Adrenal gland (tissue), 12 donors: ENCODE results near the gene TMBIM4. TPM values are rescaled to one million over a fixed set of nuclear protein-coding genes. Genes with fewer than 3 reads are reported as not detected.
A peak's percentile ranks its signal among the peaks of the same experiment; 100 is the strongest.
"Not testable (repeated sequence)": the region's sequence is repeated elsewhere in the genome, so short reads cannot be mapped to it uniquely, and the experiment has no call there.

ENCODE experiments used
- DNase-seq, 7 donors: peaks; one replicate each; pipeline ENCODE4 v3.0.0-alpha.2; 2019 to 2020
- H3K27ac ChIP-seq, 5 donors: fragments of 200-600 bp; sonication (generic) in 4 of 5; 1 replicate in 3 of 5; 2 replicates in 2 of 5; pipeline versions ENCODE4 v1.5.1 to v1.8.0; 2016 to 2020; ENCODE audit warnings: mild to moderate bottlenecking in 1 of 5
- H3K27me3 ChIP-seq: fragments of 200-600 bp; 2 replicates; pipeline ENCODE4 v1.8.0; 2021
- H3K36me3 ChIP-seq, 2 donors: fragments of 200-600 bp; replicated peaks in 1 of 2; 1 replicate in 1 of 2; 2 replicates in 1 of 2; pipeline versions ENCODE4 v1.5.1 to v1.8.0; 2018 to 2022
- H3K4me1 ChIP-seq, 2 donors: fragments of 200-600 bp; replicated peaks in 1 of 2; 1 replicate in 1 of 2; 2 replicates in 1 of 2; pipeline versions ENCODE4 v1.5.1 to v1.8.0; 2018 to 2021
- H3K4me3 ChIP-seq, 4 donors: fragments of 200-600 bp; sonication (generic) in 3 of 4; one replicate each; pipeline ENCODE4 v1.5.1; 2016 to 2018
- H3K9me3 ChIP-seq, 3 donors: fragments of 200-600 bp; sonication (generic) in 1 of 3; replicated peaks in 1 of 3; 1 replicate in 2 of 3; 2 replicates in 1 of 3; pipeline versions ENCODE4 v1.5.1 to v1.8.0; 2016 to 2021
- CTCF ChIP-seq, 6 experiments: fragments of 450-650 bp in 4 of 6; fragments of 200-600 bp in 2 of 6; sonication (generic) in 1 of 6; IDR thresholded peaks; 1 replicate in 5 of 6; 2 replicates in 1 of 6; pipeline versions ENCODE4 v1.5.1 to v1.8.0; 2016 to 2021; ENCODE audit warnings: antibody characterized with exemption in 6 of 6, mild to moderate bottlenecking in 2 of 6, moderate library complexity in 1 of 6
- POLR2A ChIP-seq, 2 donors: fragments of 450-650 bp; IDR thresholded peaks; one replicate each; pipeline ENCODE4 v1.6.1; 2017; ENCODE audit warnings: antibody characterized with exemption in 2 of 2, mild to moderate bottlenecking in 2 of 2, moderate library complexity in 1 of 2
- WGBS, 4 donors: extraction: QIAGEN DNeasy Blood & Tissue Kit in 2 of 4; methylation state at CpG; one replicate each; pipeline versions ENCODE4 v1.1.5 to v1.1.7; 2013 to 2017; 5-methylcytosine and 5-hydroxymethylcytosine counted together
- intact Hi-C, 2 donors: fragments of 100-400 bp; cut with DNase I; formaldehyde crosslinking; loops; one replicate each; pipeline versions ENCODE4 v1.14.1 to v1.15.0; 2022 to 2023
- polyA plus RNA-seq, 3 donors: library from polyadenylated mRNA; stranded (reverse); fragments of 200-250 nt in 2 of 3; fragments of 350-450 nt in 1 of 3; fragmentation: Illumina TruSeq in 1 of 3; extraction: RNeasy Lipid Tissue Mini Kit (QIAGEN cat#74804) in 1 of 3; gene quantifications; one replicate each; pipeline ENCODE4 v1.2.3, GENCODE V29; 2013 to 2014
- total RNA-seq, 9 donors: library from RNA; depleted of rRNA in 4 of 9; stranded (reverse); fragments of >200 nt in 4 of 9; fragments of 120-200 nt in 1 of 9; fragmentation: NEBNext Ultra II Directional in 1 of 9; extraction: Animal tissue kit (Norgen Biotek cat#: 25700) in 1 of 9; gene quantifications; one replicate each; pipeline versions ENCODE4 v1.1.0 to v1.2.4, GENCODE V29; 2013 to 2023
- donor health status: healthy with polysubstance abuse.
- donor health status: Bipolar disorder and iron deficiency.
- donor health status: DM: yes; HTN: yes; CAD: no.
- donor health status: DM: no; HTN: no; CAD: no.
- donor health status: DM: no; HTN: no; CAD: no.
- donor health status: DM: yes; HTN: yes; CAD: no.

The TMBIM4 gene
- total and polyA plus RNA-seq, 12 donors, result 94.3 to 291 (median 214) TPM

- no peak for DNase-seq
- peak overlapping the region in 1 of 4 donors; percentile 68 for H3K4me3 ChIP-seq
- H3K27me3 ChIP-seq, result no peaks in the 10 kb centered on the region
- H3K27ac ChIP-seq, result peak overlapping the region in 4 of 5 donors; percentile 69 to 94 (median 84)
- WGBS, 4 donors, result 18 to 49% (median 32%) methylated on average over 7 to 18 of the region's 18 CpGs
- no peaks in the 10 kb centered on the region for H3K36me3 ChIP-seq
- H3K9me3 ChIP-seq, result no peaks in the 10 kb centered on the region
- intact Hi-C loops, result no loop called here
- no peak for TF ChIP-seq CTCF (IDR thresholded peaks at IDR 0.05)
- no peak for TF ChIP-seq POLR2A (IDR thresholded peaks at IDR 0.05)
- peaks cover 0 to 18% of the 10 kb centered on the region in 2 donors for H3K4me1 ChIP-seq
Measured at GRCh38 chr12:66189486-66189843, 19.7 kb upstream of the TMBIM4 start.

DNA sequence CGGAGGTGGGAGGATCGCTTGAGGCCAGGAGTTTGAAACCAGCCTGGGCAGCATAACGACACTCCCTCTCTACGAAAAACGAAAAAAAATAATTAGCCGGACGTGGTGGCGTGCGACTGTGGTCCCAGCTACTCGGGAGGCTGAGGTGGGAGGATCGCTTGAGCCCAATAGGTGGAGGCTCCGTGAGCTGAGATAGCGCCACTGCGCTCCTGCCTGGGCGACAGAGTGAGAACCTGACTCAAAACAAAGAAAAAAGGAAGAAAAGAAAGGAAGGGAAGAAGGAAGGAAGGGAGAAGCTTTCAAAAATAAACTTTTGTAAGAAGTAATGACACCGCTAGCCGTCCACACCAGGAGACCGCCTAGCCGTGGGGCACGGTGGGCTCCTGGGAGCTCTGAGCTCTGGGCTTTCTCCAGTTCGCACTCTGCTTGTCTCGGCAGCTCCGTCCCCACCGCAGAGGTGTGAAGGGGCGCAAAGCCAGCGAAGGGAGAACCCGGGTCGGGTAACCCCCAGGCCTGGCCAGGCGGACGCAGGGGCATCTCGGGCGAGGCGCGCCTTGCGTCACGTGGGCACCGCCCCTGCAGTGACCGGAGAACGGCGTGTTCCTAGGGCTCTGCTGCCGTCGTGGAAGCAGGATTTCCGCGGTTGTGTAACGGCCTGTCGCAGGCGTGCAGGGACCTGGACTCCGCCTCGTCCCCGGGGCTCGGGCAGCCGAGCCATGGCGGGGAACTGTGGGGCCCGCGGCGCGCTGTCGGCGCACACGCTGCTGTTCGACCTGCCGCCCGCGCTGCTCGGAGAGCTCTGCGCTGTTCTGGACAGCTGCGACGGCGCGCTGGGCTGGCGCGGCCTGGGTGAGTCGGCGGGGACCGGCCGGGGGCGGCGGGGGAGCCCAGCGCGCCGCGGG lies 19.0 kb upstream of the TMBIM4 start, which contains the start of gene IRAK3:
IRAK3 (plus strand) TSS at position 631 of the 902 bp plus-strand sequence; CDS start at position 717, 86 bp downstream.
- H3K27ac ChIP-seq, result peak within 1 kb of the TSS in 4 of 5 donors; percentile 69 to 94 (median 84)
- intact Hi-C loops, result no loop called here
- H3K27me3 ChIP-seq, result no peaks in the 10 kb centered on the region
- H3K4me1 ChIP-seq, result peaks cover 0 to 18% of the 10 kb centered on the region in 2 donors
- TF ChIP-seq CTCF (IDR thresholded peaks at IDR 0.05) (no peak), POLR2A (IDR thresholded peaks at IDR 0.05) (peak; percentile 73 to 83)
- H3K9me3 ChIP-seq, result no peaks in the 10 kb centered on the region
- WGBS, 4 donors, result 18 to 65% (median 27%) methylated on average over 22 to 82 of the region's 82 CpGs
- peak; percentile 76 to 93 (median 82) for DNase-seq
- no peaks in the 10 kb centered on the region for H3K36me3 ChIP-seq
- peak within 1 kb of the TSS in 1 of 4 donors; percentile 68 for H3K4me3 ChIP-seq

DNA sequence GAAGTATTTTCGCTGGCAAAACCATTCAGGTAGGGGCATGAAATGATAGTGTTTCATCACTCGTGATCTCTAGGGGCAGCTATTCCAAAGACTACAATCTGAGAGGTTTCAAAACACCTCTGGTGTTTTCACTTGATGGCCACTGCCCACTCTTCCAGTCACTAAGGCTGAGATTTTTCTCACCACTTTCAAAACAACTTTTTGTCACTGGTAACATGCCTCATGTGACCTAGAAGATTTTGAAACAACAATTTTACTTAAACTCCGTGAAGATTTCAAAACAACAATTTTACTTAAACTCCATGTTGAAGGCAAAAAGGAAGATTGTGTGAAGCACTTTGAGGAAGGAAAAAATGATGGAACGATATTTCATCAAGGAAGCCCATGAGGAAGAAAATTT lies 18.0 kb upstream of the TMBIM4 start:
- intact Hi-C loops, result no loop called here
- H3K36me3 ChIP-seq, result no peaks in the 10 kb centered on the region
- no peaks in the 10 kb centered on the region for H3K9me3 ChIP-seq
- peak overlapping the region in 1 of 5 donors; percentile 53 for H3K27ac ChIP-seq
- TF ChIP-seq POLR2A (IDR thresholded peaks at IDR 0.05) (no peak), CTCF (IDR thresholded peaks at IDR 0.05) (no peak)
- no peaks in the 10 kb centered on the region for H3K27me3 ChIP-seq
- H3K4me3 ChIP-seq, result no peak overlapping the region
- H3K4me1 ChIP-seq, result peaks cover 0 to 18% of the 10 kb centered on the region in 2 donors
- 77 to 89% (median 84%) methylated on average over 4 of the region's 4 CpGs for WGBS, 4 donors
- DNase-seq, result no peak

GRCh38 chr12:66187036-66187435 lies 17.2 kb upstream of the TMBIM4 start:
- Histone ChIP-seq H3K4me3 (no peak overlapping the region), H3K9me3 (no peaks in the 10 kb centered on the region), H3K27me3 (no peaks in the 10 kb centered on the region), H3K27ac (peak overlapping the region in 3 of 5 donors; percentile 9 to 53 (median 39)), H3K4me1 (peaks cover 0 to 18% of the 10 kb centered on the region in 2 donors), H3K36me3 (no peaks in the 10 kb centered on the region)
- TF ChIP-seq POLR2A (IDR thresholded peaks at IDR 0.05) (no peak), CTCF (IDR thresholded peaks at IDR 0.05) (no peak)
- WGBS, 4 donors, result 62 to 79% (median 66%) methylated on average over 2 of the region's 2 CpGs
- DNase-seq, result no peak
- intact Hi-C loops, result no loop called here

DNA sequence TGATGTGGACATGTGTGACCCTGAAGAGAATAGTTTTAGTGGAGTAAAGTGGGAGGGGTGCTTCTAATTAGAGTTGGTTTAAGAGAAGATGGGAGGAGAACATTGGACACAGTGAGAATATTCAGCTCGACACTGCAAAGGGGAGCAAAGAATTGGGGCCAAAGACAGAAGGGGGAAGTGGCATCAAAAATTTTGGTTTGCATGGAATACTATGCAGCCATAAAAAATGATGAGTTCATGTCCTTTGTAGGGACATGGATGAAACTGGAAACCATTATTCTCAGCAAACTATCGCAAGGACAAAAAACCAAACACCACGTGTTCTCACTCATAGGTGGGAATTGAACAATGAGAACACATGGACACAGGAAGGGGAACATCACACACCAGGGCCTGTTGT lies 15.0 kb upstream of the TMBIM4 start:
- DNase-seq, H3K4me1 ChIP-seq, H3K36me3 ChIP-seq, intact Hi-C loops, H3K27ac ChIP-seq, H3K4me3 ChIP-seq, H3K27me3 ChIP-seq, H3K9me3 ChIP-seq: not testable (repeated sequence)
- WGBS, 4 donors, result 76 to 100% (median 86%) methylated on average over 2 to 3 of the region's 3 CpGs
